Astrocyte (in vitro differentiated cells and primary cell): ENCODE measurements around the gene ANKS1A.

Source experiments
- EZH2 ChIP-seq: IDR thresholded peaks from 2 replicates; pipeline ENCODE4 v1.6.1; 2012; ENCODE audit warnings: mild to moderate bottlenecking, low read length, inconsistent platforms; ENCODE audit not compliant: insufficient read depth
- TF ChIP-seq, protein P1 (sequence below): IDR thresholded peaks from 2 replicates; pipeline ENCODE4 v1.5.1; 2011; ENCODE audit warnings: low read depth, mild to moderate bottlenecking, inconsistent platforms, low read length, moderate library complexity; ENCODE audit not compliant: insufficient read depth

DNA sequence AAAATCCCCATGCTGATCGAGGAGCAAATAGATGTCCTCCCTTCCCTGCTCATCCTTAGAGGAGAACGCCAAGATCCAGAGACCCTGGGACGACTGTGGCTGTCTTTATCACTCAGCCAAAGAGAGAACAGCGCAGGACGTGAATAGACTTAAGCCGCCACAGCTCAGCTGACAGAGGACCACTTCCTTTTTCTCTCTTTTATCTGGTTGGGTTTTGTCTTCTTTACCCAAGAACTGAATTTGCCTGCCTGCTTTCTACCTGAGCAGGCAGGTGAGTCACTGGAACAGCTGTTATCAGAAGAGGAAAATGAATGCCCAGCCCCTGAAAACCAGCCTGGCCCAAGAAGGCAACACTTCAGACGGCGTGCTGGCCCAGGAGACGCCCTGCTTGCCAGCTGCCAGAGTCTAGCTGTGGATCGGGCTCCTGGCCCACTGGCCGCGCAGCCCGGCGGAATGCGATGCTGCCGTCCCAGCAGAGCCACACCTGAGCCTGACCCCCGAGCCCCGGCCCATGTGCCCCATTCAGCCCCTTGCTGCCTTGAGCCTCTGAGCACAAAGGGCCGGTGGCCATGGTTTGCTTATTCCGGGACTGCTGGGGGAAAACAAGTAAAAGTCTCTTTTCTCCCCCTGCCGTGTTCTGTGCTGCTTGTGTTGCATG, 169.9 kb downstream of the ANKS1A start:
- TF ChIP-seq, protein P1, sequence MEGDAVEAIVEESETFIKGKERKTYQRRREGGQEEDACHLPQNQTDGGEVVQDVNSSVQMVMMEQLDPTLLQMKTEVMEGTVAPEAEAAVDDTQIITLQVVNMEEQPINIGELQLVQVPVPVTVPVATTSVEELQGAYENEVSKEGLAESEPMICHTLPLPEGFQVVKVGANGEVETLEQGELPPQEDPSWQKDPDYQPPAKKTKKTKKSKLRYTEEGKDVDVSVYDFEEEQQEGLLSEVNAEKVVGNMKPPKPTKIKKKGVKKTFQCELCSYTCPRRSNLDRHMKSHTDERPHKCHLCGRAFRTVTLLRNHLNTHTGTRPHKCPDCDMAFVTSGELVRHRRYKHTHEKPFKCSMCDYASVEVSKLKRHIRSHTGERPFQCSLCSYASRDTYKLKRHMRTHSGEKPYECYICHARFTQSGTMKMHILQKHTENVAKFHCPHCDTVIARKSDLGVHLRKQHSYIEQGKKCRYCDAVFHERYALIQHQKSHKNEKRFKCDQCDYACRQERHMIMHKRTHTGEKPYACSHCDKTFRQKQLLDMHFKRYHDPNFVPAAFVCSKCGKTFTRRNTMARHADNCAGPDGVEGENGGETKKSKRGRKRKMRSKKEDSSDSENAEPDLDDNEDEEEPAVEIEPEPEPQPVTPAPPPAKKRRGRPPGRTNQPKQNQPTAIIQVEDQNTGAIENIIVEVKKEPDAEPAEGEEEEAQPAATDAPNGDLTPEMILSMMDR: no peak
- TF ChIP-seq EZH2: no peak
